Upper lobe of right lung (tissue), 1 donor: ENCODE data around the gene PRCC. TPM values are rescaled to one million over a fixed set of nuclear protein-coding genes. Genes with fewer than 3 reads are reported as not detected.

ENCODE experiments used
- ATAC-seq: fragments of 200-7000 bp; cut with Tn5 transposase; one replicate; pipeline ENCODE4 v1.9.1; 2020; ENCODE audit warnings: mild to moderate bottlenecking, moderate library complexity
- DNase-seq: peaks from one replicate; pipeline ENCODE4 v3.0.0-alpha.2; 2020
- H3K27ac ChIP-seq: fragments of 200-600 bp; one replicate; pipeline ENCODE4 v1.8.0; 2022
- H3K27me3 ChIP-seq: fragments of 200-600 bp; one replicate; pipeline ENCODE4 v1.8.0; 2022; ENCODE audit warnings: mild to moderate bottlenecking
- H3K36me3 ChIP-seq: fragments of 200-600 bp; one replicate; pipeline ENCODE4 v1.8.0; 2022
- H3K4me1 ChIP-seq: fragments of 200-600 bp; one replicate; pipeline ENCODE4 v1.8.0; 2022
- H3K4me3 ChIP-seq: fragments of 200-600 bp; one replicate; pipeline ENCODE4 v1.8.0; 2022; ENCODE audit warnings: mild to moderate bottlenecking
- H3K9me3 ChIP-seq: fragments of 200-600 bp; one replicate; pipeline ENCODE4 v1.8.0; 2022
- CTCF ChIP-seq: fragments of 200-600 bp; IDR thresholded peaks from one replicate; pipeline ENCODE4 v1.8.0; 2022; ENCODE audit warnings: antibody characterized with exemption
- intact Hi-C: fragments of 100-400 bp; cut with DNase I; formaldehyde crosslinking; loops from one replicate; pipeline ENCODE4 v1.11.0; 2022
- total RNA-seq: library from RNA; stranded (reverse); fragmentation: NEBNext Ultra II Directional; extraction: Animal tissue kit (Norgen Biotek cat#: 25700); gene quantifications from one replicate; pipeline ENCODE4 v1.2.1, GENCODE V29; 2021
- donor health status: DM: no; HTN: yes; CAD: no; lungs with severe emphysema.

Gene PRCC
- total RNA-seq, 1 donor from 2014 or later: 48.5 TPM

- intact Hi-C loops: no loop called here
- no peak for DNase-seq
- Histone ChIP-seq H3K4me3 (no peak overlapping the region), H3K9me3 (no peaks in the 10 kb centered on the region), H3K27ac (no peak overlapping the region), H3K27me3 (no peaks in the 10 kb centered on the region), H3K4me1 (peaks cover 37% of the 10 kb centered on the region), H3K36me3 (peaks cover 18% of the 10 kb centered on the region)
- TF ChIP-seq CTCF: no peak
- ATAC-seq: no peak
Observed at GRCh38 chr1:156772222-156772621, 4.9 kb downstream of the PRCC start.

- intact Hi-C loops: no loop called here
- H3K9me3 ChIP-seq: no peaks in the 10 kb centered on the region
- DNase-seq: no peak
- H3K36me3 ChIP-seq: peaks cover 18% of the 10 kb centered on the region
- TF ChIP-seq CTCF: no peak
- H3K4me3 ChIP-seq: no peak overlapping the region
- H3K27me3 ChIP-seq: no peaks in the 10 kb centered on the region
- ATAC-seq: no peak
- H3K4me1 ChIP-seq: peaks cover 43% of the 10 kb centered on the region
- H3K27ac ChIP-seq: no peak overlapping the region
Observed at GRCh38 chr1:156772728-156773497, 5.6 kb downstream of the PRCC start.

GRCh38 chr1:156773607-156774006, 6.3 kb downstream of the PRCC start:
- intact Hi-C loops: no loop called here
- Histone ChIP-seq H3K27me3 (no peaks in the 10 kb centered on the region), H3K4me3 (no peak overlapping the region), H3K27ac (no peak overlapping the region), H3K9me3 (no peaks in the 10 kb centered on the region), H3K4me1 (peaks cover 39% of the 10 kb centered on the region), H3K36me3 (peaks cover 18% of the 10 kb centered on the region)
- no peak for DNase-seq
- ATAC-seq: no peak
- TF ChIP-seq CTCF: no peak

GRCh38 chr1:156775799-156776198, 8.5 kb downstream of the PRCC start:
- no peak for TF ChIP-seq CTCF
- no peaks in the 10 kb centered on the region for H3K27me3 ChIP-seq
- no peak overlapping the region for H3K4me3 ChIP-seq
- ATAC-seq (no peak), DNase-seq (no peak)
- peaks cover 10% of the 10 kb centered on the region for H3K36me3 ChIP-seq
- no peak overlapping the region for H3K27ac ChIP-seq
- H3K9me3 ChIP-seq: no peaks in the 10 kb centered on the region
- intact Hi-C loops: no loop called here
- peaks cover 23% of the 10 kb centered on the region for H3K4me1 ChIP-seq

- no peak for TF ChIP-seq CTCF
- no peaks in the 10 kb centered on the region for H3K36me3 ChIP-seq
- H3K27me3 ChIP-seq: no peaks in the 10 kb centered on the region
- H3K4me1 ChIP-seq: peaks cover 22% of the 10 kb centered on the region
- H3K9me3 ChIP-seq: no peaks in the 10 kb centered on the region
- intact Hi-C loops: no loop called here
- no peak overlapping the region for H3K27ac ChIP-seq
- no peak overlapping the region for H3K4me3 ChIP-seq
- DNase-seq: no peak
- ATAC-seq: no peak
Observed at GRCh38 chr1:156776942-156777341, 9.6 kb downstream of the PRCC start.
